Activated T-cell treated with anti-CD3 and anti-CD28 coated beads for 24 hours (primary cell): ENCODE data around the gene RASGRF2.
"Not testable (repeated sequence)": the region's sequence is repeated elsewhere in the genome, so short reads cannot be mapped to it uniquely, and the experiment has no call there.

Source experiments
- DNase-seq: peaks from one replicate; pipeline ENCODE4 v3.0.0-alpha.2; 2020; ENCODE audit warnings: low read depth

The RASGRF2 gene

GRCh38 chr5:80986382-80986781 is 26.2 kb downstream of the RASGRF2 start:
- no peak for DNase-seq

- DNase-seq: no peak
Observed at GRCh38 chr5:80987078-80987766, 27.1 kb downstream of the RASGRF2 start.

GRCh38 chr5:80988419-80988935 is 28.3 kb downstream of the RASGRF2 start:
- DNase-seq: no peak

- no peak for DNase-seq
Observed at GRCh38 chr5:80989883-80990282, 29.7 kb downstream of the RASGRF2 start.

GRCh38 chr5:80990527-80990926 is 30.4 kb downstream of the RASGRF2 start:
- DNase-seq: no peak

GRCh38 chr5:80990971-80991370 is 30.8 kb downstream of the RASGRF2 start:
- DNase-seq: no peak

- DNase-seq: no peak
Observed at GRCh38 chr5:80995908-80996307, 35.7 kb downstream of the RASGRF2 start.

GRCh38 chr5:80998590-80998979 is 38.4 kb downstream of the RASGRF2 start:
- no peak for DNase-seq

- no peak for DNase-seq
Observed at GRCh38 chr5:81003811-81004386, 43.7 kb downstream of the RASGRF2 start.

GRCh38 chr5:81005708-81006107 is 45.5 kb downstream of the RASGRF2 start:
- DNase-seq: no peak

- DNase-seq: no peak
Observed at GRCh38 chr5:81006231-81006630, 46.1 kb downstream of the RASGRF2 start.

GRCh38 chr5:81006947-81007636 is 46.9 kb downstream of the RASGRF2 start:
- peak; percentile 44 for DNase-seq

- DNase-seq: no peak
Observed at GRCh38 chr5:81007637-81008027, 47.5 kb downstream of the RASGRF2 start.

GRCh38 chr5:81010336-81011169 is 50.4 kb downstream of the RASGRF2 start:
- no peak for DNase-seq

GRCh38 chr5:81014348-81014747 is 54.2 kb downstream of the RASGRF2 start:
- no peak for DNase-seq

- DNase-seq: no peak
Observed at GRCh38 chr5:81016116-81016515, 56.0 kb downstream of the RASGRF2 start.

GRCh38 chr5:81017320-81017719 is 57.2 kb downstream of the RASGRF2 start:
- DNase-seq: no peak

- not testable (repeated sequence) for DNase-seq
Observed at GRCh38 chr5:81018608-81019007, 58.4 kb downstream of the RASGRF2 start.

GRCh38 chr5:81019748-81020147 is 59.6 kb downstream of the RASGRF2 start:
- DNase-seq: no peak

GRCh38 chr5:81020478-81021167 is 60.5 kb downstream of the RASGRF2 start:
- DNase-seq: no peak

- no peak for DNase-seq
Observed at GRCh38 chr5:81021486-81021885, 61.3 kb downstream of the RASGRF2 start.
